HepG2 (cell line): ENCODE data around the gene FTSJ1.

ENCODE experiments used
- MAFK ChIP-seq, 2 experiments: IDR thresholded peaks in 1 of 2; conservative IDR thresholded peaks in 1 of 2; 2 replicates each; pipeline ENCODE4 v1.6.1; 2011; ENCODE audit warnings: improper control_type of control experiment in 2 of 2, low read length in 2 of 2
- ZIK1 ChIP-seq: sonication (generic); formaldehyde crosslinking; IDR thresholded peaks from 2 replicates; pipeline ENCODE4 v1.5.0; 2020; ENCODE audit warnings: mild to moderate bottlenecking, low read depth, missing genetic modification reagents, borderline replicate concordance
- TF ChIP-seq, protein P1 (sequence below): sonication (generic); formaldehyde crosslinking; IDR thresholded peaks from 2 replicates; pipeline ENCODE4 v1.4.0; 2020; ENCODE audit warnings: missing genetic modification reagents, borderline replicate concordance

DNA sequence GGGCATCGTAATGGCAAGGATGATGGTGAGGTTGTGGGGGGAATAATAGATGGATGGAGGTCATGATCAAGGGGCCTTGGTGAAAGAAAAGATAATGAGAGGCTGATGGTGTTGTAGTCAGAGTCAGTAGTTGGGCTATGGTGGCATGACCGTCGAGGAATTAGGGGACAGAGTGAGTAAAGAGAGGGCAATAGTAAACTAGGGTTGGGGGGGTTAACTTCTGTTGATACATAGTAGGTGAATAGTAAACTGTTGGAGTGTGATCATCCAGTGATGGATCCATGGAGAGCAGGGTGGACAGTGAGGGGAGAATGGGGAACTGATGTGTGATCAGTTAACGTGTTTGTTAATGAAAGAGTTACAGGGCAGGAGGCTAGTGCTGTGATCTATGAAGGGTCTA lies 920 bp downstream of the FTSJ1 start:
- TF ChIP-seq MAFK (conservative IDR thresholded peaks at IDR 0.05 in 1 of 2, IDR thresholded peaks at IDR 0.05 in 1 of 2; ENCODE audit: low read length in 2 of 2) = no peak
- TF ChIP-seq, protein P1, sequence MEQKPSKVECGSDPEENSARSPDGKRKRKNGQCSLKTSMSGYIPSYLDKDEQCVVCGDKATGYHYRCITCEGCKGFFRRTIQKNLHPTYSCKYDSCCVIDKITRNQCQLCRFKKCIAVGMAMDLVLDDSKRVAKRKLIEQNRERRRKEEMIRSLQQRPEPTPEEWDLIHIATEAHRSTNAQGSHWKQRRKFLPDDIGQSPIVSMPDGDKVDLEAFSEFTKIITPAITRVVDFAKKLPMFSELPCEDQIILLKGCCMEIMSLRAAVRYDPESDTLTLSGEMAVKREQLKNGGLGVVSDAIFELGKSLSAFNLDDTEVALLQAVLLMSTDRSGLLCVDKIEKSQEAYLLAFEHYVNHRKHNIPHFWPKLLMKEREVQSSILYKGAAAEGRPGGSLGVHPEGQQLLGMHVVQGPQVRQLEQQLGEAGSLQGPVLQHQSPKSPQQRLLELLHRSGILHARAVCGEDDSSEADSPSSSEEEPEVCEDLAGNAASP (CRISPR knock-in tag) = no peak
- no peak for TF ChIP-seq ZIK1 (CRISPR knock-in tag)
